A549 treated with dexamethasone at 1 μM for 4 hours (cell line): ENCODE measurements around the gene ABCC1. TPM values are rescaled to one million over a fixed set of nuclear protein-coding genes. Genes with fewer than 3 reads are reported as not detected.

Experiments used
- total RNA-seq: library from RNA; stranded (reverse); fragments of 200-300 nt; extraction: Qiagen RNA extraction; gene quantifications from 5 replicates; pipeline ENCODE4 v1.2.3, GENCODE V29; 2022

ABCC1 gene
- 59.7 to 92.8 TPM (median 83.6 TPM) in 5 replicates for total RNA-seq

GRCh38 chr16:15949210-15950160 is at the start of gene ABCC1:
TSS of gene ABCC1 (plus strand) at chr16:15949616. CDS start at chr16:15949752, 136 bp downstream.

Other genes starting within 250 kb of the ABCC1 start
- 0.02 to 0.10 TPM (median 0.09 TPM) in 4 of 5 replicates, not detected in the other for gene MYH11, start 92.6 kb upstream of the ABCC1 start, total RNA-seq
- 32.8 to 40.8 TPM (median 36.3 TPM) in 5 replicates for gene CEP20, start 61.0 kb upstream of the ABCC1 start, total RNA-seq